T-helper 9 cell (primary cell): Measurements from ENCODE around the gene GAGE12J.
"Not testable (repeated sequence)": the region's sequence is repeated elsewhere in the genome, so short reads cannot be mapped to it uniquely, and the experiment has no call there.

ENCODE experiments used
- DNase-seq: peaks from one replicate; pipeline ENCODE4 v3.0.0-alpha.2; 2020
- total RNA-seq, 2 donors: gene quantifications; one replicate each; lab custom pipeline; 2026; lab: John Stamatoyannopoulos, UW

GAGE12J gene, protein sequence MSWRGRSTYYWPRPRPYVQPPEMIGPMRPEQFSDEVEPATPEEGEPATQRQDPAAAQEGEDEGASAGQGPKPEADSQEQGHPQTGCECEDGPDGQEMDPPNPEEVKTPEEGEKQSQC
- total RNA-seq, result 0 reads per million in 2 donors

- not testable (repeated sequence) for DNase-seq
These were observed at the start of gene GAGE12J for GRCh38 chrX:49321737-49322136. Gene GAGE12J (plus strand): TSS chrX:49322037. CDS start chrX:49323194, 1,157 bp downstream.

DNA sequence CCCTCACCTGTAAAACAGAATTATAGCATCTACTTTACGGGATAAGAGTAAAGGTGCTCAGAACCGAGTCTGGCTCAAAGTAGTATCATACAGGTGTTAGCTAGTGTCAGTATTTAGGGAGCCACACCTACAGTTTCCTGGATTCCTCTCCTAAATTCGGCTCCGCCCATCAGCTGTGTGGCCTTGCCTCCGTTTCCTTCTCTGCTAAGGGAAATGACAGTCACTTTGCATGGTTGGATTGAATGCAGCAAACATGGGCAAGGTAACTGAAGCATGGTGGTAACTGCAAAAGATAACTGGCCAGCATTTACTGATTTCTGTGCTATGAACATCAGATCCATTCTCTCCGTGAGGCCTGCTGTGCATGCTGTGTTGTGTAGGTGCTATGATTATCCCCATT lies 49.4 kb upstream of the GAGE12J start:
- no peak for DNase-seq

DNA sequence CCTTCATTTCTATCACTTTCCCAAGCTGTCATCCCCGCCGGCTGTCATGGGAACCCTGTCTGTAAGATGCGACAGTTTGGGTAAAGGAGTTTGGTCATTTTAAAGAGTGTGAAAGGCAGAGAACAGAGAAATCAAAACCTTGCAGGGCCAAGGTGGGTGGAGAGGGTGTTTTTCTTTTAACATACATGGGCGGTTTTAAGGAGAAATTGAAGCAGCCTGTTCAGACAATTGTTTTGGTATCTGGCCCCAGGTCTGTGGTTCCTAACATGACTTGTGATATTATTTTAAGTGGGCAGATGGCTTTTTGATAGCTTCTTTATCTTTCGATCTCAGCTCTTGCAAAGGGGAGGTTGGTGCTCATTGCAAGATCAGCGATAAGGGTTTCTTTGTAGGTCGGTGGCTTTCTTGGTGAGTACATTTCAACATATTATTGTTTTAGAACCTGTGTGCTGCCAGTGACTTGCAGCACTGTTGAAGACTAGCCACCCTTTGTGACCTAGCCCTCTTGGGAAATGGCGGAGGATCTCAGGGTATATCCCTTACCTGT lies 48.6 kb upstream of the GAGE12J start:
- DNase-seq, result no peak

DNA sequence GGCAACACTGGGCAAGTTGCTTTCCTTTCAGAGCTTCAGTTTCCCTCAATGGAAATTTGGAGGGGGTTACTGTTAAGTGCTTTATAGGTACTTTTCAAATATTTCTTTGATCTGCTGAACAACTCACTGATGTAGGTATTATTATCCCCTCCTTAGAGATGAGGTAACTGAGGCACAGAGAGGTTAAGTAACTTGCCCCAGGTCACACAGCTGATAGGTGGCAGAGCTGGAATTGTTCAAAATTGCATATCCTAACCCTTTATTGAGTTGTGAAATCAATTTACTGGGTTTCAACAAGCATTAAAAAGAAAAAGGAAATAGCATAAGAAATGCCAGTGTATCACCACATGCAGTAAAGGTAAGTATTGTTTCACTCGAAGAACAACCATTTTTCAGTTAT lies 45.6 kb upstream of the GAGE12J start:
- DNase-seq, result no peak

GRCh38 chrX:49276671-49277534 lies 44.9 kb upstream of the GAGE12J start:
- no peak for DNase-seq

GRCh38 chrX:49277535-49277830 lies 44.4 kb upstream of the GAGE12J start:
- no peak for DNase-seq

DNA sequence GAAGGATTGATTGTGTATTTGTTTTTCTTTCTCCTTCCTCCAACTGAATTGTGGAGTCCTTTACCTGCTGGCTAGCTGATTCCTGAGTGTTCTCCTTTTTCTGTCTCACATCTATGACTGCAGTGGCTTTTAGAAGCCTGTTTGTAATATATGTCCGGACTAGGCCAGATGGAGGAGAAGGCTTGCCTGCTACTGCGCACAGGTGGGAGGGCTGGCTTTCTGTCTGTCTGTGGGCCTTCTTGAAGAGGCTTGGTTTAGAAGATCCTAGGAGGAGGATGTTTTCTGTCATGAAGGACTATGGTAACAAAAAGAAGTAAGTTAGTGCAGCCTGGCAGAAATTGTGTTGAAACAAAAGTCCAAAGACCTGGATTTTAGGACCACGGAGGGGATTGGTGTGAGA lies 43.8 kb upstream of the GAGE12J start:
- no peak for DNase-seq

GRCh38 chrX:49282647-49283011 lies 39.2 kb upstream of the GAGE12J start:
- no peak for DNase-seq

- DNase-seq, result no peak
These were observed 37.6 kb upstream of the GAGE12J start for GRCh38 chrX:49284212-49284611.

DNA sequence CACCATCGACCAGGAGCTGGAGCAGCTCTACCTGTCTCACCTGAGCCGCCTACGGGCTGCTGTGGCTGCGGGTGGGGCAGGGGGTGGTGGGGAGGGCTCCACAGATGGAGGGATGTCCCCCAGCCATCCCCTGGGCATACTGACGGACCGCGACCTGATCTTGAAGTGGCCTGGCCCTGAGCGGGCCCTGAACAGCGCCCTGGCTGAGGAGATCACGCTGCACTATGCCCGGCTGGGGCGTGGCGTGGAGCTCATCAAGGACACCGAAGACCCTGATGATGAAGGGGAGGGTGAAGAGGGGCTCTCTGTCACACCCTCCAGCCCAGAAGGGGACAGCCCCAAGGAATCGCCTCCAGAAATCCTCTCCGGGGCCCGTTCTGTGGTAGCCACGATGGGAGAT lies 35.7 kb upstream of the GAGE12J start:
- DNase-seq, result no peak

DNA sequence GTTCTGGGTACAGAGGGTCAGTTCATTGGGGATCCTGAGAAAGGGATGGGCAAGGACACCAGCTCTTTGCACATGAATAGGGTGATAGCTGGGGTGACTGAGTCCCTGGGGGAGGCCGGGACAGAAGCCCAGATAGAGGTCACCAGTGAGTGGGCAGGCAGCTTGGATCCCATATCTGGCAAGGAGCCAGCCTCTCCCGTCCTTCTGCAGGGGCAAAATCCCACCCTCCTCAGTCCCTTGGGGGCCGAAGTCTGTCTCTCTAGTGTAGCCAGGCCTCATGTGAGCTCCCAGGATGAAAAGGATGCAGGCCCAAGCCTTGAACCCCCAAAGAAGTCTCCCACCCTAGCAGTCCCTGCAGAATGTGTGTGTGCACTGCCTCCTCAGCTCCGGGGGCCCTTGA lies 35.3 kb upstream of the GAGE12J start:
- no peak for DNase-seq

GRCh38 chrX:49287665-49288064 lies 34.2 kb upstream of the GAGE12J start:
- DNase-seq, result no peak

DNA sequence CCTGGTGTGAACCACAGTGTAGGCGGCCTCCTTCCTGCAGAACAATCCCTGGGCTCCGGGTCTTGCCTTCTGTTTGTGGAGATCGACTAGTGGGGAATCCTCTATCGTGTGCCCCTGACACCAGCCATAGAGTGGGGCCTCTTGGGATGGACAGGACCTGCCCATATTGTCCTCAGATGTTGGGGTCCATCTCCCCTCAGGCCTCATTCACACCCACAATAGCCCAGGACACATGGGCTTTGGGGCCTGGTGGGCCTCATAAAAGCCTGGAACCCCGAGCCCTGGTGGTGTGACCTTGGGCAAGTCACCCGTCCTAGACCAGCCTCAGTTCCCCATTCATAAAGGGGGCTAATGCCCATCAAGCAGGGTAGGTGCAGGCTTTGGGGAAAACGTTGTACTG lies 31.6 kb upstream of the GAGE12J start:
- no peak for DNase-seq

DNA sequence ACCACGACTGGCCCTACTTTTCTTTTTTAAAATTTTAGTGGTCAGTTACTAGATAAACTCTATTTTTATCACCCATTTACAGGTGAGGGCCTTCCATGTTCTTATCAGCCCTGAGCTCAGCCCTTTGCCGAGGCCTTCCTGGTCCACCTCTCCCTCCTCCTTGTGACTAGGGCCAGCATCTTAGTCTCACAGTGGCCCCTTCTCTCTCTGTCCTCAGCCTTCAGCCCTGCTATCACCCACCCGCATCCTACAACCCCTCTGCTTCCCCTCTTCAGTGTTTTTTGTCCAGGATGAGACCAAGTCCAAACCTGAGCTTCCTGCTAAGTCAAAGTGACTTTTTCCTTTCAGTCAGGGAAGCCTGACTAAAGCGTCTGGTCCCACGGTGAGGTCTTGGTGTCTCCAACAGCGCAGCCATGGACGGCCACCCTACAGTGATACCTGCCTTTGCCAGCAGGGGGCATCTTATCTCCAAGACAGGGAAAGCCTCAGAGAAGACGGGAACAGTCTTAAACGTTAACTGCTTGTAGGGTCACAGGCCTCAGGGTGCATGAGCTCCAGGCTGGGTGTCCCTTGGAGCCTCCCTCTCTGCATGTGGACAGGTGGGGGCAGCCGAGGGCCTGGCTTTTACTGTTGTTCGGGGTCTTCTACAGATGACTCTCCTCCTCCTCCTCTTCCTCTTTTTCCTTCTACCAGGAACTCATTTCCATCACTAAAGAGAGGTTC lies 30.1 kb upstream of the GAGE12J start:
- peak; percentile 63 for DNase-seq

DNA sequence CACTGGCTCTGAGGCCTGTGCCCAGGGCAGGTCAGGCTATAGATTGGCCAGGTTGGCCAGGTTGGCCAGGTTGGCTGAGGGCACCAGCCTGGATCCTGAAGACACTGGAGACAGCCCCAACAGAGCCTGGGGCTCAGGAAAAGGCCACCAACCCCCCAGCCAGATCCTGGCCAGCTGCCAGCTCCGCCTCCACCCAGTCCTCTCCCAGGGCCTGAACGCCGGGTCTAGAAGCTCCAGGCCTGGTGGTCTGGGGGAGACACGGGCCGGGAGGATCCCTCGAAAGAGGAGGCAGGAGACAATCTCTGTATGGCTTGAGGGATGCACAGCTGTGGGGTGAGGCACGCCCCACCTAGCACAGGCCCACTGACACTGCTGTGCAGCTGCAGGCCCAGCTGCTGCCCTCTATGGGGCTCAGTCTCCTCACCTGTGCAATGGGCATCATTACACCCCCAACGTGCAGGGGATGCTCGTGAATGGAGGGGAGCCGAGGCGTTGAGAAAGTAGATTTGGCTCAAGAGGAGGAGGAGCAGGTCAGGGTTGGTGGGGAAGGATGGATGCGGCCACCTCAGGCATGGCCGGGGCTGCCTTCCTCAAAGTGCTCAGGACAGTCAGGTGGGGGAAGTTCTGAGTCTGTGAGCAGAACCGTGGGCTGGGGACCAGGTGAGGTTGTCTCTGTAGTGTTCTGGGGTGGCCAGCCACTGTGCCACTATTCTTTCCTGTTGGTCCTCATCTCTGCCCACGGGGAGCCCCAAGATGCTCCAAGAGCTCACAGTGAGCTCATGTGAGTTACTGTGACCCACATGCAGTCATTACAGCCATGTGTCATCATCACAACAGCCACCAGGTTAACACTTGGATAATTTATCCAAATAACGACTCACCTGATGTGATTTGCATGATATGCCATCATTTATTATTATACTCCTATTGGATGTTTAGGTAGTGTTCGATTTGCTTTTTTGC lies 29.2 kb upstream of the GAGE12J start:
- no peak for DNase-seq

DNA sequence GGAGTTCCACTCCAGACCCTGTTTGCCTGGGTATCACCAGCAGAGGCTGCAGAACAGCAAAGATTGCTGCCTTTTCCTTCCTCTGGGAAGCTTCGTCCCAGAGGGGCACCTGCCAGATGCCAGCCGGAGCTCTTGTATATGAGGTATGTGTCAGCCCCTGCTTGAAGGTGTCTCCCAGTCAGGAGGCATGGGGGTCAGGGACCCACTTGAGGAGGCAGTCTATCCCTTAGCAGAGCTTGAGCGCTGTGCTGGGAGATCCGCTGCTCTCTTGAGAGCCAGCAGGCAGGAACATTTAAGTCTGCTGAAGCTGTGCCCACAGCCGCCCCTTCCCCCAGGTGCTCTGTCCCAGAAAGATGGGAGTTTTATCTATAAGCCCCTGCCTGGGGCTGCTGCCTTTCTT lies 22.5 kb upstream of the GAGE12J start:
- DNase-seq, result not testable (repeated sequence)

DNA sequence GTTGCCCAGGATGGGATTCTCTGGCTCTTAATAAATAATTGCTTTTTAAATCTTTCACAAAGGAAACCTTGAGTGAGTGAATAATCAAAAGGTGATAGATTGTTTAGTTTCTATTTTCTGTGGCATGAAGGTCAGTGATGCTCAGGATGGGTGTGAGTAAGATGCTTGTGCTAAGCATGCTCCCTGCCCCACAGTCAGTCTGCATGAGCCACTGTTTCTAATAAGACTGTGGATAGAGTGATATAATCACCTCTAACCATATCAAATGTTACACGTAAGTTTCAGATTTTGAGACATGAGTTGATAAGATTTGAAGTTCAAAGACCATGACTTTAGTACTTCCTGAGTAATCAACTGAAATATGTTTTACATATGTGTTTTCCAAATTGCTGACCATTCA lies 21.1 kb upstream of the GAGE12J start:
- DNase-seq, result no peak

DNA sequence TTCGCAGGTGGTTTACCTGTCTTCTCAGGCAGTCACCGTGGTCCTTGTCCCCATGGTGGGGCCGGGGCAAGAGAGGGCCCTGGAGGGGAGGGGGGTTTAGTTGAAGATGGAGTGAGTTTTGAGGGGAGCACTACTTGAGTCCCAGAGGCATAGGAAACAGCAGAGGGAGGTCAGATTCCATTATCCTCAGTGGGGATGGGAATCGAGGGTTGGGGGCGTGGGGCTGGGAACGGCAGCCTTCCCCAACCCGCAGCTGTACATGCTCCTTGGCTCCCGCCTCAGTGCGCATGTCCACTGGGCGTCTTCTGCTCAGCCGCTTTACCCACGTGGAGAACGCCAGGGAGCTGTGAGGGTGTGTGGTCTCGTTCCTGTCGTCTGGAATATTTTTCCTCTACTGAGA lies 18.5 kb upstream of the GAGE12J start, which contains the start of gene GAGE10:
TSS of gene GAGE10 (plus strand) at position 301 of the 400 bp plus-strand sequence. CDS start 1,214 bp downstream, outside the sequence.
- no peak for DNase-seq

GRCh38 chrX:49307775-49308174 lies 14.1 kb upstream of the GAGE12J start:
- DNase-seq, result not testable (repeated sequence)

DNA sequence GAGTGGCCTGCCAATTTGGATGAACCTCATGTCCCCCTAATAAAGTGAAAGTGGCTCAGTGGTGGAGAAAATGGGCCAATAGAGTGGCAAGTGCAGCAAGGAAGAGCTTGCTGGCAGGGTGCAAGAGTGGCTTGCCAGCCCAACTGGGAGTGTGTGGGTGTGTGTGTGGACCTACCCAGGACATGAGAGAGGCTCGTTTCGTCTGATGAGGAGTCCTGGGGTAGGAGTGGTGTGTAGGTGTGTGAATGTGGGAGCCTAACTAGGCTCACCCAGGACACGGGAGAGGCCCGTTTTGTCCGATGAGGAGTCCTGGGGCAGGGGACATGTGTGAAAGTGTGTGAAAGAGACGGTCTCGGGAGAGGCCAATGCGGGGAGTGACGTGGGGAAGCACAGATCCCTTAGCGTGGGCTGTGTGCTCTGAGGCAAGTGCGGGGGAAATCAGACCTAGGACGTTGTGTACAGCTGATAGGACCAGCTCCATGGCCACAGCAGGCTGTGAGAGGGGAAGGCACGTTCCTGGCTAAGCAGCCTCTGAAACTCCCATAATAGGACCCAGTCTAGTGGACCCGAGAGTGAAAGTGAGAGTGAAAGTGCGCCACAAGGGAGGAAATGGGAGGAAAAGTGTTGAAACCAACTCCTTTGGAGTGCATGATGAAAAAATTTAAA lies 13.1 kb upstream of the GAGE12J start:
- no peak for DNase-seq

- DNase-seq, result no peak
These were observed 12.3 kb upstream of the GAGE12J start for GRCh38 chrX:49309401-49309981.
